ENCODE measurements around the gene DCDC1.

- TF ChIP-seq CTCF (conservative IDR thresholded peaks at IDR 0.05) (no peak), ZFX (IDR thresholded peaks at IDR 0.05) (no peak)
These were observed 44.4 kb downstream of the DCDC1 start for GRCh38 chr11:31325160-31325559.

Data from C4-2B (cell line).